ENCODE results near the gene KLHL12.
"Not testable (repeated sequence)": the region's sequence is repeated elsewhere in the genome, so short reads cannot be mapped to it uniquely, and the experiment has no call there.

Gene KLHL12

GRCh38 chr1:202945483-202945882 lies 18.4 kb upstream of the KLHL12 start:
- DNase-seq (ENCODE audit: insufficient read length, low spot score), result no peak
- no peak for TF ChIP-seq CTCF (IDR thresholded peaks at IDR 0.05; ENCODE audit: insufficient read depth, missing control alignments)
- FAIRE-seq, result peak; percentile 48

GRCh38 chr1:202944438-202944921 lies 17.4 kb upstream of the KLHL12 start:
- no peak for DNase-seq (ENCODE audit: insufficient read length, low spot score)
- FAIRE-seq, result no peak
- no peak for TF ChIP-seq CTCF (IDR thresholded peaks at IDR 0.05; ENCODE audit: insufficient read depth, missing control alignments)

GRCh38 chr1:202942426-202942825 lies 15.4 kb upstream of the KLHL12 start:
- DNase-seq (ENCODE audit: insufficient read length, low spot score) (no peak), FAIRE-seq (no peak)
- TF ChIP-seq CTCF (IDR thresholded peaks at IDR 0.05; ENCODE audit: insufficient read depth, missing control alignments), result no peak

GRCh38 chr1:202941372-202941771 lies 14.3 kb upstream of the KLHL12 start:
- no peak for FAIRE-seq
- DNase-seq (ENCODE audit: insufficient read length, low spot score), result no peak
- TF ChIP-seq CTCF (IDR thresholded peaks at IDR 0.05; ENCODE audit: insufficient read depth, missing control alignments), result no peak

- no peak for TF ChIP-seq CTCF (IDR thresholded peaks at IDR 0.05; ENCODE audit: insufficient read depth, missing control alignments)
- FAIRE-seq (no peak), DNase-seq (ENCODE audit: insufficient read length, low spot score) (no peak)
Observed at GRCh38 chr1:202940561-202940960, 13.5 kb upstream of the KLHL12 start.

GRCh38 chr1:202938287-202938925 lies 11.4 kb upstream of the KLHL12 start:
- DNase-seq (ENCODE audit: insufficient read length, low spot score) (no peak), FAIRE-seq (peak; percentile 29)
- no peak for TF ChIP-seq CTCF (IDR thresholded peaks at IDR 0.05; ENCODE audit: insufficient read depth, missing control alignments)

- DNase-seq (ENCODE audit: insufficient read length, low spot score); FAIRE-seq: not testable (repeated sequence)
Observed at GRCh38 chr1:202936409-202936808, 9.4 kb upstream of the KLHL12 start.

All from D721Med (cell line).